HG02884 (cell line): ENCODE data around the gene RANBP17.
"Not testable (repeated sequence)": the region's sequence is repeated elsewhere in the genome, so short reads cannot be mapped to it uniquely, and the experiment has no call there.

Experiments
- ATAC-seq: cut with Tn5 transposase; IDR thresholded peaks from one replicate; pipeline ENCODE4 v1.9.1; 2021; ENCODE audit warnings: mild to moderate bottlenecking, moderate library complexity; ENCODE audit not compliant: unreplicated experiment

The RANBP17 gene

DNA sequence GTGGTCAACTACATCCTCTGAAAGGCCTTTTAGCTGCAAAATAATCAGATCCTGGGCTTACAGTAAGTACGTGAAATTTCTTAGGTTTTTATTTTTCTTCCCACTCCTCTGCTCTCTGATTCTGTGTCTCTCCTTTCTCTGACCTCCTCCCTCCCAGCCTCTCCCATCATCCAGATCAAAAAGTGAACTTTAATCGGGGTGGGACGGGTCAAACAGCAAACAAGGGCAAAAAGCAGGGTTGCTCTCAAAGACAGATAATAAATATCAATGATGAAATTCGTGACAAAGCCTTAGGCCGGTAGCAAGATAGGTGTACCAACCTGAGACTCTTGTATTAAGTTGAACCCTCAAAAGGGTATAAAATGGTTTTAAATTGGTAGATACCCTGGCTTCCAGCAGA lies 76.1 kb downstream of the RANBP17 start:
- ATAC-seq = no peak

DNA sequence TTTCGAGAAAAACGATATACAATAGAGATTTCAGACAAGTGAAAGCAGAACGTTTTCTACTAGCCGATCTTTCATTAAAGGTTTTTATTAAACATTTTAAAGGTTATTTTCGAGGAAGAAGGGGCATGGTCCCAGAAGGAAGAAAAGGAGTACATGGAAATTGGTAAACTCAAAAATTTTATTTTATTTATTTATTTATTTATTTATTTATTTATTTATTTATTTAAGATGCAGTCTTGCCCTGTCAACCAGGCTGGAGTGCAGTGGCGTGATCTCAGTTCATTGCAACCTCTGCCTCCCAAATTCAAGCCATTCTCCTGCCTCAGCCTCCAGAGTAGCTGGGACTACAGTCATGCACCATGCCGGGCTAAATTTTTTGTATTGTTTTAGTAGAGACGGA lies 77.4 kb downstream of the RANBP17 start:
- no peak for ATAC-seq

DNA sequence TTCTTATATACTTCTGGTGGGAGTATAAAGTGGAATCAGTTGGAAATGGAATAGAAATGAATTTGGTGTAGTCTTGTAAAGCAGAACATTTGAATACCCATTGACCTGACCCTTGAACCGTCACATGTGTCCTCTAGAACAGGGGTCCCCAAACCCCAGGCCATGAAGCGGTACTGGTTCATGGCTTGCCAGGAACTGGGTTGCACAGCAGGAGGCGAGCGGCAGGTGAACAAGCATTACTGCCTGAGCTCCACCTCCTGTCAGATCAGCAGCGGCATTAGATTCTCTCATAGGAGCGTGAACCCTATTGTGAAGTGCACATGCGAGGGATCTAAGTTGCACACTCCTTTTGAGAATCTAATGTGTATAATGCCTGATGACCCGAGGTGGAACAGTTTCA lies 80.0 kb downstream of the RANBP17 start:
- no peak for ATAC-seq

DNA sequence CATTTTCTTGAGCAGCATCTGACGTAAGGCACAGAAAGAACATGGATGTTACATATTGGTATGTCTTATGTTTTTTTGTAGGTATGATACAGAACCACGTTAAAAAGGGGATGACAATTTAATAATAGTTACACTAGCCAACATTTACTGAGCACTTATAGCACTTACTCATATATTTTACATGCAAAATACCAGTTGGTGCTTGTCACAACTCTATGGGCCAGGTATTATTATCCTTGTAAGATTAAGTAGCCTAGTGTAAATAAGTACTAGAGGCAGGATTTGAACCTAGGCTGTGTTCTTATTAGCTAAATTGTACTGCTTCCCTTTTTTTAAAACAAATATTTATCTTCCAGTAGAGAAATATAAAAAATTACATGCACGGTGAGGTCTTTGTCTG lies 83.5 kb downstream of the RANBP17 start:
- ATAC-seq = no peak

DNA sequence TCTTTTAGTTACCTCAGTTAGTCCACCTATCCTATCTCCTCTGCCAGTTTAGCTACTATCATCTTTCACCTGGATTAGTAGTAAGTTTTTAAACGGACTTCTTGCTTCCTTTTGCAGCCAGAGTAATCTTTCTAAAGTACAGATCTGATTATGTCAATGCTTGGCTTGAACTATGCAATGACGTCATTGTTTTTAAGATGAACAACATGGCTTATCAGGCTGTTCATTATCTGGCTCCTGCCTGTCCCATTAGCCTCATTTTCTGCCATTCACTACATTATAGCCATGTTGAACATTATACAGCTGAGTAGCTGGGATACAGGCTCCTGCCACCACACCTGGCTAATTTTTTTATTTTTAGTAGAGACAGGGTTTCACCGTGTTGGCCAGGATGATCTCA lies 98.7 kb downstream of the RANBP17 start:
- ATAC-seq = no peak

DNA sequence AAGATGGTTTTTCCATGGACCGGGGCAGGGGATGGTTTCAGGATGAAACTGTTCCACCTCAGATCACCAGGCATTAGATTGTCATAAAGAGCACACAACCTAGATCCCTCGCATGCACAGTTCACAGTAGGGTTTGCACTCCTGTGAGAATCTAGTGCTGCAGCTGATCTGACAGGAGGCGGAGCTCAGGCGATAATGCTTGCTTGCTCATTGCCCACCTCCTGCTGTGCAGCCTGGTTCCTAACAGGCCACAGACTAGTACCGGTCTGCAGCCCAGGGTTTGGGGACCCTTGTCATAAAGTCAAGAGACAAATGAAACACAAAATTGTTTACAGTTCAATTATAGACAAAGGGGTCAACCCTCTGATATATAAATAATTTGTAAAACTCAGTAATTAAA lies 101.7 kb downstream of the RANBP17 start:
- no peak for ATAC-seq

DNA sequence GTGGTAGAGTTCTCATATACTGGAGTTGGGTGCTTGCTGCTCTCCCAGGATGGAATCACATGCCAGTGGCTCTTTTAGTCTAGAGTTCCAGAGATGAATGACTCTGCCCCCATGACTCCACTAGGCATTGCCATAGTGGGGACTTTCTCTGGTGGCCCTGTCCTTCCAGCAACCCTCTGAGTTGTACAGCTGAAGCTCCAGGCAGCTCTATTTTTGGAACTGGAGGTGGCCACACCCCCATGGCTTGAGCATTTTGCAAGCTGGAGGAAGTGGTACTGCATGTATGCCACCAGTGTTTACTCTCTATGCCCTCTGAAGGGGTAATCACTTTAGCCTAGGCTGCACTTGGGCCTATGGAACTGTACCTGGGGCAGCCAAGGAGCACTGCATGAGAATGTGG lies 112.6 kb downstream of the RANBP17 start:
- no peak for ATAC-seq

DNA sequence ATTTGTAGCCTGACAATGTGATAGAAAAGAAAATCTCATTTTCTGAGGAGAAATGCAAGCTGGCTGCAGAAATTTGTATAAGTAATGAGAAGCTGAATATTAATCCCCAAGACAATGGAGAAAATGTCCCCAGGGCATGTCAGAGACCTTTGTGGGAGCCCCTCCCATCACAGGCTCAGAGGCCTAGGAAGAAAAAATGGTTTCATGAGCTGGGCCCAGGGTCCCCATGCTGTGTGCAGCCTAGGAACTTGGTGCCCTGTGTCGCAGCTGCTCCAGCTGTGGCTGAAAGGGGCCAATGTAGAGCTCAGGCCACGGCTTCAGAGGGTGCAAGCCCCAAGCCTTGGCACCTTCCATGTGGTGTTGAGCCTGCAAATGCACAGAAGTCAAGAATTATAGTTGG lies 118.4 kb downstream of the RANBP17 start:
- not testable (repeated sequence) for ATAC-seq

DNA sequence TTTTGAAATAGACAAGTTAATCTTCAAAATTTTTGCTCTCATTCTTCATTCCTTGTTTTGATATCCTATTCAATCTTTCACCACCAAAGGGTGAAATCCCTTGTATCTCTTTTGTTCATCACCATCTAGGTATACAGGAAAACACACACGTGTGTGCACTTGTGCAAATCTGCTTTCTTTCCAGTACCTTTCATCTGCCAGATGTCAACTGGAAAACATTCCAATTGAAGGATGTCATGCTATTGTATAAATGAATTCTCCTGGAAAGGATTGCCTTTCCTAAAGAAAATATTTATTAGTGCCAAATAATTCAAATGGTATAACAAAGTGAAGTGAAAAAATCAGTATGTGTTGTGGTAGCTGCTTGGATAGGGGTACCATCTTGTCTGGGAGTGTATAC lies 123.7 kb downstream of the RANBP17 start:
- no peak for ATAC-seq

DNA sequence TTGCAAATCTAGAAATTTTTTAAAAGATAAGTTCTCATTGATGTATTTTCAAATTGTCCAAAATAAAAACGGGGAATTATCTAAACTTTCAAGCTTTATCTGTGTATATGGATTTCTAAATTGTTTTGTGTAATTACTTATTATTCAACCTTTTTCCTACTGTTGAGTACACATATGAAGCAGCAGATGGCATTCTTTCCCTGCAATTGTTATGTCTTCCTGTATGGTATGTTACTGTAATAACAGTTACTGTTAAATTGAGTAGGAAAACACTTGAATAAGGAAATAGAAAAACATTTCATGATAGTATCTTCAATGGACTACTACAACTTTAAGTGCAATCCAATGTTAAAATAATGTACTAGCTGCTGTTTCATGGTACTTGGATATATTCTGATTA lies 124.8 kb downstream of the RANBP17 start:
- ATAC-seq = no peak

DNA sequence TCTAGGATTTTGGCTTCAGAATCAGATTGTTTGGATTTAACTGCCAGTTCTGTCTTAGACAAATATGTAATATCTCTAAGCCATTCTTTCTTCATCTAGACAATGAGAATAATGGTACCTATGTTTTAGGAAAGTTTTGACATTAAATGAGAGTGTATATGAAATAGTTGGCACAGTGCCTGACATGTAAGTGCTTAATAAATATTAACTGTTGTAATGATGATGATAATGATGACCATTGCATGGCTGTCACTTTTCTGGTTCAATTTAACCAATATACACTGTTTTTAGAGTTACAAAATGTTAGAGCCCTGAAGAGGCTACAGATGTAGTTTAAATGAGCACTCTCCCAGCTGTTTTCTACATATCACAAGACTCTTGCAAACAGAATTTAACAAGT lies 131.7 kb downstream of the RANBP17 start:
- no peak for ATAC-seq

DNA sequence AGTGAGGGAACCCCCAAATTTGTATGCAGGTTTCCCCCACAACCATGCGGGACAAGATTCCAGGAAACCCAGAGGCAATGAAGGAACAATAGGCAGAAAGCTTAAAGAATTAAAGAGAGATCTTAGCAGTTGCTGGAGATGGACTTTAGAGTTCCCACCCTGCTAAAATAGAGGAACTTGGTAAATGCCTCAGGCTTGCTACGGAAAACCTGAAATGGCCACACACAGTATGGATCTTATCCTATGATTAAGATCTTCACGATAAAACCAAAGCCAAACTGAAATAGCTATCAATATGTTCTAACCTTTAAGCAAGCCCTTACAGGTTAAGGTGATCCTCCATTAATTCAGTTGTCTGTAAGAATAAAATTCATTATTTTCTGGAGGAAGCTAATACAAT lies 148.3 kb downstream of the RANBP17 start:
- no peak for ATAC-seq

DNA sequence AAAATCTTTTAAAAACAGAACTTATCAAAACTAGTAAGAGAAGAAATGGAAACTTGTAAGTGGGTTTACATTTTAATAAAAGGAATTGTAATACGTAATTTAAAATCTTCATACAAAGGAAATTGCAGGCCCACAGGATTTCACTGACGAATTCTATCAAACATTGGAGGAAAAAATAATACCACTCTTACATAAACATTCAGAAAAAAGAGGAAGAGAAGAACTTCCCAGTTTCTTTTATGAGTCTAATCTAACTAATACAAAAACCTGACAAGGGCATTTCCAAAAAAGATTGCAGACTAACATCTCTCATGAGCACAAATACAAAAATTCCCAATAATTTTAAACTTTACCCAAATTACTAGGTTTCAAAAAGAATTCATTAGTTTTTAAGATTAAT lies 149.0 kb downstream of the RANBP17 start:
- no peak for ATAC-seq

DNA sequence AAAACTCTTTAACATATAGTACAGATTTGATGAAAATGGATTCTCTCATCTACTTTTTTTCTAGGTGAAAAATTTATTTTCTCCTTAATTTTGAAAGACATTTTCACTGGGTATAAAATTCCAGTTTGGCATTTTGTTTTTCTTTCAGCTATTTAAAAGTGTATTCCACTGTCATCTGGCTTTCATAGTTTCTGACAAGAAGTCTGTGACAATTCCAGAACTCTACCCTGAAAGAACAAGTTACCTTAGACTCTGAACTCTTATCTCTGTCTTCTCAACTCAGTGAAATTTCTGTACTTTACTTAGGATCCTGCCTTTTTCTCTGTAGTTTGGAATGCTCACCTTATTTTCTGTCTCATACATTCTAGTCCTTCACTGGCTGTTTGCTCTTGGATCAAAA lies 161.7 kb downstream of the RANBP17 start:
- ATAC-seq = no peak

DNA sequence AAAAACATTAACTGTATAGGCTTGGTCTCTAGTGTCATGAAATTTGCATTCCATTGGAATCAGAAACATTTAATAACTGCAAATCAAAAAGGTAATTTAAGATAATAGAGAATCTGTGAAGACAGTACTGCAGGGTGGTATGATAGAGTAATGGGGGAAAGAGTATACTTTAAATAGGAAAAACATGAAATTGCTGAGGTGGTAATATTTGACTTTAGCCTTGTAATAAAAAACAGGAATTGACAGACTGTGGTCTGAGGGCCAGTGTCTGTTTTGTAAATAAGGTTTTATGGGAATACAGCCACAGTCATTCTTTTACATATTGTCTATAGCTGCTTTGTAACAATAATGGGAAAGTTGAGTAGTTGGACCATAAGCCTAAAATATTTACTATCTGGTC lies 162.3 kb downstream of the RANBP17 start:
- no peak for ATAC-seq

DNA sequence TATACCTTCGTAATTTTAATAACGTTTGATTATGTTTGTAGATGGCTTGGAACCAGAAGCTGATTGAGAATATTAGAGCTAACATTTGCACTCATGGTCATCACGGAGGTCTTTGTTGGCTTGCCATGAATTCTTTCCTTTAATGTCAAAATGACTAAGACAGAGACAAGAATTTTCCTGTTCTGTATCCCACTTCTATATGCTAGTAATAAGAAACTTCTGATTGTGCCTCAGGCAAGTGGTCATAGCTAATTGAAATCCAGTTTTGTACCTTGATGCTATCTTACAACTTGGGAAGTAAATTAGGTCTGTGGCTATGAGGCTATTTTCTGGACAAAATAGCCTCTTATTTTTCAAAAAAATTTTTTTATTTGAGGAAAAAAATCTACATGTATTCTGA lies 167.6 kb downstream of the RANBP17 start:
- no peak for ATAC-seq

DNA sequence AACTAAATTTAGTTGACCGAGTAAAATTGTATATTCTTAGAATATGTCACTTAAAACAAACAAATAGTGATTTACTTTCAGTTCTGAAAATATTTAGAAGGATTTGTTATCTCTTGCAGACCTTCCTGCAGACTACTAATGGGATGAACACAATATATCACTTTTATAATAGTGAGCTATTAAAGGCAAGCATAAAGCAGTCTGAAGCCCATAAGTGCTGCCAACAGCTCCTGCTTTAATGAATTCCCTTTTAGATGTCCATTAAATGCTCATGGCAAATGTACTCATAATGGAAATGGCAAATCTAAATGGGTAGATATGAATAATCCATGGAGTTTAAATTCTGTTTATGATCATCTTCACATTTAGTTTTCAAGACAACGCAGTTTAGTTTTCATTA lies 170.2 kb downstream of the RANBP17 start:
- ATAC-seq = no peak

DNA sequence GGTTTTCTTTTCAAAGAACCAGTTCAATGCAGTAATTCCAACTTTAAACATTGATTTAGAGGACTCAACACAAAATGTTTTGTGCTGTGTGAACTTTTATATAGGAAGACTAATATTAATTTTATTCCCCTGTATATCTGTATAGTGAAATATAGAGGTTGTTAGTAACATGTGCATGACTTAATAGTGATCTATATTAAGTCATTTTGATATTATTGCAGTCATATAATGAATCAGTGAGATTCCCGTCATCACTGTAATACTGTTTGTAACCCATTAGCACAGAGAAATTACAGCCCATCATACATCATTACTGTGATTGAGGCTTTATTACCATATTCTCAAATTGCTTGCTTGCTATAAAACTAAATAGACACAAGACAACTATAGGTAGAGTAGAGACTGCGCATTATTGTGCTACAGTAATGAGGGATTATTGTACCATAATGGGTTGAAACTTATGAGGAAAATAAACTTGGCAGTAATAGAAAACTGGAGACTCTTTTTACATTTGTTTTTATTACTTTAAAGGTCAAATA lies 170.7 kb downstream of the RANBP17 start:
- ATAC-seq = no peak

DNA sequence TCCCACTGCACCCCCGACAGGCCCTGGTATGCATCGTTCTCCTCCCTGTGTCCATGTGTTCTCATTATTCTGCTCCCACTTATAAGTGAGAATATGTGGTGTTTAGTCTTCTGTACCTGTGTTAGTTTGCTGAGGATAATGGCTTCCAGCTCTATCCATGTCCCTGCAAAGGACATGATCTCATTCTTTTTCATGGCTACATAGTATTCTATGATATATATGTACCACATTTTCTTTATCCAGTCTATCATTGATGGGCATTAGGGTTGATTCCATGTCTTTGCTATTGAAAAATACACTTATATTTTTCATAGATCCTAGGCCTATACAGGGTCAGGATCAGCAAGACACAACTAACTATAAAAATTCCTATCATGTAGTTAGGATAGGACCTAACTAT lies 180.1 kb downstream of the RANBP17 start:
- not testable (repeated sequence) for ATAC-seq

DNA sequence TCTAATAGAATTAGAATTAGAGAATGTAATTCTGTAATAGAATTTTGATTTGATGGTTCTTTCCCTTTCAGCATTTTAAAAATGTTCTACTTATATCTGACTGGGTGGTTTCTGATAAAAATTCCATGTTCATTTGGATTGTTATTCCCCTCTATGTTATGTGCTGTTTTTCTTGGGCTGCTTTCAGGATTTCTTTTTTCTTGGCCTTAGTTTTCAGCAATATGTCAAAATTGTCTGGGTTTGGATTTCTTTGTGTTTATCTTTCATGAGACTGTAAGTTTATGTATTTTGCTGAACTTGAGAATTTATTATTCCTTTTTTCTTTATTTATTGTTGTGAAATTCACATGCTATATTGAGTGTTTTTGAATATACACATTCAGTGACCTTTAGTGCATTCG lies 189.1 kb downstream of the RANBP17 start:
- ATAC-seq = no peak

DNA sequence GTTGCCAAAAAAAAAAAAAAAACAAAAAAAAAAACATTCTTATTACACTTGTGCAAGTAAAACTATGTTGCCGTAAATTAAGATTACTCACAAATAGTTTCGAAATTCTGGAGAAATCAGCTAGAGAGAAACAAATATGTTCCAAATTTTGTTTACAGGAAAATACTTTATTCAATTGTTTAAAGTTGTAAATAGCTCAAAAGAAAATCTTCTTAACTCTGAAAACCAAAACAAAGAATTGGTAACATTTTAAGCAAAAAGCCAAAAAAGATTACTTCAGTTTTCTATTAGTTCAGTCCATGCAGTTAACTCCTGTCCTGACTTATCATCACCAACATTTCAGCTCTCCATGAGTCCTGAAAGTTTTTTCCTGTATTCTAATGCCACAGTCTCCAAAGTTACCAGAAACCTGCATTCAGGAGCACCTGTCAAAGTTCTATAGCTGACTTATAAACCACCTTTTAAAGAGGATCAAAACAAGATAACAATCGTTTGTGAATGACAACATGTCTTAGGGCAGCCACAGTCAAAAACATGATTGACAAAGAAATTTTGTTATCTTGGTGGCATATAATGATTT lies 194.1 kb downstream of the RANBP17 start:
- ATAC-seq = no peak

DNA sequence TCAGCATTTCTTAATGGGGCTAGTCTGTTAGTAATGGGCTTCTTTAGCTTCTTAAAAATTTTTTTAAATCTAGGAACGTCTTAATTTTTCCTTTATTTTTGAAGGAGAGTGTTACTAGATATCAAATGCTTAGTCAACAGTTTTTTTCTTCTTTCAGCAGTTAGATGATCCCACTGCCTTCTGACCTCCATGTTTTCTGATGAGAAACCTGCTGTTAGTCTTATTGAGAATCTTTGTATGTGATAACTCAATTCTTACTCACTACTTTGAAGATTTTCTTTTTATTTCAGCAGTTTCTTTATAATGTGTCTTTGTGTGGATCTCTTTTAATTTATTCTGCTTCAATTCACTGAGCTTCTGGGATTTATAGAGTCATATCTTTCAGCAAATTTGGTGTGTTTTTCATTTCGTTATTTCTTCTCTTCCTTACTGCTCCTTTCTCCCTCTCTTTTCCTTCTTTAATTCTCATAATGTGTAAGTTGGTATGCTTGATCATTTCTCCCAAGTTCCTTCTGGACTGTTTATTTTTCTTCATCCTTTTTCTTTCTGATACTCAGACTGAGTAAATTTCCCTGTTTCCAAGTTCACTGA lies 205.8 kb downstream of the RANBP17 start:
- ATAC-seq = no peak

DNA sequence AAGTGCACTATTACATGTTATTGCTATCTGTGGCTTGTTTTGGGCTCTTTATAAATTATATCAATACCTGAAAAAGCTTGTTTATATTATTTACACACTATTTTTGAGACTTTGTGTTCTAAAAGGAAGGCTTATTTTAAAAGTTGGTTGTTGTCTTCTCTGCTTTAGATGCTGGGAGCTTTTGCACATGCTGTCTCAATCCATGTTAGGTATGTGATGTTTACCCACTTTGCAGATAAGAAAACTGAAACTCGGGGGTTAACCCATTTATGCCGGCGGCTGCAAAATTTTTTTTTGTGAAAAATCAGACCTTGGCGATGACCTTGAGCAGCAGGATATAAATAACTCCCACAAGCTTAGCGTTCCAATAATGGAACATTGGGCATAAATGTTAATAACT lies 212.9 kb downstream of the RANBP17 start:
- no peak for ATAC-seq
